K562 (cell line): Measurements from ENCODE around the gene AGPAT2. TPM values are rescaled to one million over a fixed set of nuclear protein-coding genes. Genes with fewer than 3 reads are reported as not detected.

Experiments
- ATF2 ChIP-seq: sonication (generic); formaldehyde crosslinking; IDR thresholded peaks from 2 replicates; pipeline ENCODE4 v1.8.1; 2022; ENCODE audit warnings: missing genetic modification reagents
- DLX4 ChIP-seq: fragments of 250-450 bp; sonication (Bioruptor Pico); IDR thresholded peaks from 2 replicates; pipeline ENCODE4 v1.6.1; 2021; ENCODE audit warnings: mild to moderate bottlenecking
- EWSR1 ChIP-seq: fragments of 450-650 bp; IDR thresholded peaks from 2 replicates; pipeline ENCODE4 v1.6.1; 2018; ENCODE audit warnings: borderline replicate concordance, mild to moderate bottlenecking, low read depth, moderate library complexity; ENCODE audit not compliant: partially characterized antibody
- MECOM ChIP-seq: fragments of 250-450 bp; sonication (Bioruptor Pico); IDR thresholded peaks from 2 replicates; pipeline ENCODE4 v1.8.0; 2022; ENCODE audit warnings: inconsistent platforms
- MNT ChIP-seq, 2 experiments: fragments of 450-650 bp; conservative IDR thresholded peaks; 2 replicates each; pipeline ENCODE4 v1.6.1; 2017; ENCODE audit warnings: mild to moderate bottlenecking in 2 of 2, moderate library complexity in 2 of 2
- TEAD1 ChIP-seq, 2 experiments: fragments of 450-650 bp in 1 of 2; sonication (generic) in 1 of 2; formaldehyde crosslinking; IDR thresholded peaks; 2 replicates each; pipeline versions ENCODE4 v1.4.0 to v1.8.0; 2020 to 2022; ENCODE audit warnings: mild to moderate bottlenecking in 2 of 2, missing genetic modification reagents in 1 of 2
- ZNF41 ChIP-seq: fragments of 250-450 bp; sonication (Bioruptor Pico); conservative IDR thresholded peaks from 2 replicates; pipeline ENCODE4 v1.4.0; 2020; ENCODE audit warnings: mild to moderate bottlenecking
- ZNF696 ChIP-seq: fragments of 250-450 bp; sonication (Bioruptor Pico); conservative IDR thresholded peaks from 2 replicates; pipeline ENCODE4 v1.4.0; 2020; ENCODE audit warnings: mild to moderate bottlenecking, moderate library complexity
- polyA plus RNA-seq, 8 experiments: library from polyadenylated mRNA; depleted of rRNA in 4 of 8; stranded (reverse) in 5 of 8; unstranded in 3 of 8; fragments of >200 nt; fragmentation: Nextera tagmentation in 2 of 8; fragmentation: Illumina TruSeq in 1 of 8; extraction: Ambion mirVana in 2 of 8; extraction: Trizol in 1 of 8; gene quantifications; 2 replicates each; pipeline versions ENCODE4 v1.2.1 to v1.2.3, GENCODE V29; 2011 to 2014; ENCODE audit warnings: inconsistent platforms in 1 of 8, missing spikeins in 1 of 8
- total RNA-seq, 7 experiments: library from RNA; depleted of rRNA in 6 of 7; stranded (reverse); fragments of >200 nt in 6 of 7; fragmentation: Illumina TruSeq in 2 of 7; extraction: Trizol in 2 of 7; gene quantifications; 2 replicates each; pipeline versions ENCODE4 v1.2.1 to v1.2.3, GENCODE V29; 2011 to 2021; ENCODE audit warnings: low replicate concordance in 1 of 7
- TF ChIP-seq, protein P1 (sequence below): fragments of 250-450 bp; sonication (Bioruptor Pico); IDR thresholded peaks from 2 replicates; pipeline ENCODE4 v1.5.0; 2021; ENCODE audit warnings: mild to moderate bottlenecking, borderline replicate concordance
- TF ChIP-seq, protein P2 (sequence below): fragments of 200-600 bp; sonication (generic); IDR thresholded peaks from one replicate; pipeline ENCODE4 v1.6.1; 2012; ENCODE audit warnings: mild to moderate bottlenecking, low read depth, low read length, inconsistent platforms

AGPAT2 gene
- total and polyA plus RNA-seq, 9 of the 15 experiments (the other 6 are each of a cell fraction or from before 2014, with no cell fraction given) = 0.13 to 54.5 (median 23.9) TPM

DNA sequence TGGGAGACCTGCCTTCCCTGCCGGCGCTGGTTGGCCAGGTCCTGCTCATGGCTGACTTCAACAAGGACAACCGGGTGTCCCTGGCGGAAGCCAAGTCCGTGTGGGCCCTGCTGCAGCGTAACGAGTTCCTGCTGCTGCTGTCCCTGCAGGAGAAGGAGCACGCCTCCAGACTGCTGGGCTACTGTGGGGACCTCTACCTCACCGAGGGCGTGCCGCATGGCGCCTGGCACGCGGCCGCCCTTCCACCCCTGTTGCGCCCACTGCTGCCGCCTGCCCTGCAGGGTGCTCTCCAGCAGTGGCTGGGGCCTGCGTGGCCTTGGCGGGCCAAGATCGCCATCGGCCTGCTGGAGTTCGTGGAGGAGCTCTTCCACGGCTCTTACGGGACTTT is 35.7 kb upstream of the AGPAT2 start (continued):
- TF ChIP-seq, protein P1, sequence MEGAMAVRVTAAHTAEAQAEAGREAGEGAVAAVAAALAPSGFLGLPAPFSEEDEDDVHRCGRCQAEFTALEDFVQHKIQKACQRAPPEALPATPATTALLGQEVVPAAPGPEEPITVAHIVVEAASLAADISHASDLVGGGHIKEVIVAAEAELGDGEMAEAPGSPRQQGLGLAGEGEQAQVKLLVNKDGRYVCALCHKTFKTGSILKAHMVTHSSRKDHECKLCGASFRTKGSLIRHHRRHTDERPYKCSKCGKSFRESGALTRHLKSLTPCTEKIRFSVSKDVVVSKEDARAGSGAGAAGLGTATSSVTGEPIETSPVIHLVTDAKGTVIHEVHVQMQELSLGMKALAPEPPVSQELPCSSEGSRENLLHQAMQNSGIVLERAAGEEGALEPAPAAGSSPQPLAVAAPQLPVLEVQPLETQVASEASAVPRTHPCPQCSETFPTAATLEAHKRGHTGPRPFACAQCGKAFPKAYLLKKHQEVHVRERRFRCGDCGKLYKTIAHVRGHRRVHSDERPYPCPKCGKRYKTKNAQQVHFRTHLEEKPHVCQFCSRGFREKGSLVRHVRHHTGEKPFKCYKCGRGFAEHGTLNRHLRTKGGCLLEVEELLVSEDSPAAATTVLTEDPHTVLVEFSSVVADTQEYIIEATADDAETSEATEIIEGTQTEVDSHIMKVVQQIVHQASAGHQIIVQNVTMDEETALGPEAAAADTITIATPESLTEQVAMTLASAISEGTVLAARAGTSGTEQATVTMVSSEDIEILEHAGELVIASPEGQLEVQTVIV (CRISPR knock-in tag) = no peak
- TF ChIP-seq ZNF696 (CRISPR knock-in tag) = no peak
- TF ChIP-seq MNT (conservative IDR thresholded peaks at IDR 0.05) = no peak
- TF ChIP-seq ATF2 (CRISPR knock-in tag) = no peak
- TF ChIP-seq DLX4 (CRISPR knock-in tag) = no peak
- TF ChIP-seq ZNF41 (CRISPR knock-in tag) = no peak
- no peak for TF ChIP-seq EWSR1
- TF ChIP-seq TEAD1 (CRISPR knock-in tag; IDR thresholded peaks at IDR 0.05) = no peak
- TF ChIP-seq MECOM (CRISPR knock-in tag) = no peak
- TF ChIP-seq, protein P2, sequence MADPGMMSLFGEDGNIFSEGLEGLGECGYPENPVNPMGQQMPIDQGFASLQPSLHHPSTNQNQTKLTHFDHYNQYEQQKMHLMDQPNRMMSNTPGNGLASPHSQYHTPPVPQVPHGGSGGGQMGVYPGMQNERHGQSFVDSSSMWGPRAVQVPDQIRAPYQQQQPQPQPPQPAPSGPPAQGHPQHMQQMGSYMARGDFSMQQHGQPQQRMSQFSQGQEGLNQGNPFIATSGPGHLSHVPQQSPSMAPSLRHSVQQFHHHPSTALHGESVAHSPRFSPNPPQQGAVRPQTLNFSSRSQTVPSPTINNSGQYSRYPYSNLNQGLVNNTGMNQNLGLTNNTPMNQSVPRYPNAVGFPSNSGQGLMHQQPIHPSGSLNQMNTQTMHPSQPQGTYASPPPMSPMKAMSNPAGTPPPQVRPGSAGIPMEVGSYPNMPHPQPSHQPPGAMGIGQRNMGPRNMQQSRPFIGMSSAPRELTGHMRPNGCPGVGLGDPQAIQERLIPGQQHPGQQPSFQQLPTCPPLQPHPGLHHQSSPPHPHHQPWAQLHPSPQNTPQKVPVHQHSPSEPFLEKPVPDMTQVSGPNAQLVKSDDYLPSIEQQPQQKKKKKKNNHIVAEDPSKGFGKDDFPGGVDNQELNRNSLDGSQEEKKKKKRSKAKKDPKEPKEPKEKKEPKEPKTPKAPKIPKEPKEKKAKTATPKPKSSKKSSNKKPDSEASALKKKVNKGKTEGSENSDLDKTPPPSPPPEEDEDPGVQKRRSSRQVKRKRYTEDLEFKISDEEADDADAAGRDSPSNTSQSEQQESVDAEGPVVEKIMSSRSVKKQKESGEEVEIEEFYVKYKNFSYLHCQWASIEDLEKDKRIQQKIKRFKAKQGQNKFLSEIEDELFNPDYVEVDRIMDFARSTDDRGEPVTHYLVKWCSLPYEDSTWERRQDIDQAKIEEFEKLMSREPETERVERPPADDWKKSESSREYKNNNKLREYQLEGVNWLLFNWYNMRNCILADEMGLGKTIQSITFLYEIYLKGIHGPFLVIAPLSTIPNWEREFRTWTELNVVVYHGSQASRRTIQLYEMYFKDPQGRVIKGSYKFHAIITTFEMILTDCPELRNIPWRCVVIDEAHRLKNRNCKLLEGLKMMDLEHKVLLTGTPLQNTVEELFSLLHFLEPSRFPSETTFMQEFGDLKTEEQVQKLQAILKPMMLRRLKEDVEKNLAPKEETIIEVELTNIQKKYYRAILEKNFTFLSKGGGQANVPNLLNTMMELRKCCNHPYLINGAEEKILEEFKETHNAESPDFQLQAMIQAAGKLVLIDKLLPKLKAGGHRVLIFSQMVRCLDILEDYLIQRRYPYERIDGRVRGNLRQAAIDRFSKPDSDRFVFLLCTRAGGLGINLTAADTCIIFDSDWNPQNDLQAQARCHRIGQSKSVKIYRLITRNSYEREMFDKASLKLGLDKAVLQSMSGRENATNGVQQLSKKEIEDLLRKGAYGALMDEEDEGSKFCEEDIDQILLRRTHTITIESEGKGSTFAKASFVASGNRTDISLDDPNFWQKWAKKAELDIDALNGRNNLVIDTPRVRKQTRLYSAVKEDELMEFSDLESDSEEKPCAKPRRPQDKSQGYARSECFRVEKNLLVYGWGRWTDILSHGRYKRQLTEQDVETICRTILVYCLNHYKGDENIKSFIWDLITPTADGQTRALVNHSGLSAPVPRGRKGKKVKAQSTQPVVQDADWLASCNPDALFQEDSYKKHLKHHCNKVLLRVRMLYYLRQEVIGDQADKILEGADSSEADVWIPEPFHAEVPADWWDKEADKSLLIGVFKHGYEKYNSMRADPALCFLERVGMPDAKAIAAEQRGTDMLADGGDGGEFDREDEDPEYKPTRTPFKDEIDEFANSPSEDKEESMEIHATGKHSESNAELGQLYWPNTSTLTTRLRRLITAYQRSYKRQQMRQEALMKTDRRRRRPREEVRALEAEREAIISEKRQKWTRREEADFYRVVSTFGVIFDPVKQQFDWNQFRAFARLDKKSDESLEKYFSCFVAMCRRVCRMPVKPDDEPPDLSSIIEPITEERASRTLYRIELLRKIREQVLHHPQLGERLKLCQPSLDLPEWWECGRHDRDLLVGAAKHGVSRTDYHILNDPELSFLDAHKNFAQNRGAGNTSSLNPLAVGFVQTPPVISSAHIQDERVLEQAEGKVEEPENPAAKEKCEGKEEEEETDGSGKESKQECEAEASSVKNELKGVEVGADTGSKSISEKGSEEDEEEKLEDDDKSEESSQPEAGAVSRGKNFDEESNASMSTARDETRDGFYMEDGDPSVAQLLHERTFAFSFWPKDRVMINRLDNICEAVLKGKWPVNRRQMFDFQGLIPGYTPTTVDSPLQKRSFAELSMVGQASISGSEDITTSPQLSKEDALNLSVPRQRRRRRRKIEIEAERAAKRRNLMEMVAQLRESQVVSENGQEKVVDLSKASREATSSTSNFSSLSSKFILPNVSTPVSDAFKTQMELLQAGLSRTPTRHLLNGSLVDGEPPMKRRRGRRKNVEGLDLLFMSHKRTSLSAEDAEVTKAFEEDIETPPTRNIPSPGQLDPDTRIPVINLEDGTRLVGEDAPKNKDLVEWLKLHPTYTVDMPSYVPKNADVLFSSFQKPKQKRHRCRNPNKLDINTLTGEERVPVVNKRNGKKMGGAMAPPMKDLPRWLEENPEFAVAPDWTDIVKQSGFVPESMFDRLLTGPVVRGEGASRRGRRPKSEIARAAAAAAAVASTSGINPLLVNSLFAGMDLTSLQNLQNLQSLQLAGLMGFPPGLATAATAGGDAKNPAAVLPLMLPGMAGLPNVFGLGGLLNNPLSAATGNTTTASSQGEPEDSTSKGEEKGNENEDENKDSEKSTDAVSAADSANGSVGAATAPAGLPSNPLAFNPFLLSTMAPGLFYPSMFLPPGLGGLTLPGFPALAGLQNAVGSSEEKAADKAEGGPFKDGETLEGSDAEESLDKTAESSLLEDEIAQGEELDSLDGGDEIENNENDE = peak; percentile 41
